ENCODE results near the gene KCNQ4.

Gene KCNQ4

GRCh38 chr1:40868051-40868723 is 84.6 kb downstream of the KCNQ4 start:
- no peak overlapping the region for H3K4me3 ChIP-seq (ENCODE audit: low read length)
- no peak for TF ChIP-seq ZNF274 (IDR thresholded peaks at IDR 0.05; ENCODE audit: low read depth, low read length)

DNA sequence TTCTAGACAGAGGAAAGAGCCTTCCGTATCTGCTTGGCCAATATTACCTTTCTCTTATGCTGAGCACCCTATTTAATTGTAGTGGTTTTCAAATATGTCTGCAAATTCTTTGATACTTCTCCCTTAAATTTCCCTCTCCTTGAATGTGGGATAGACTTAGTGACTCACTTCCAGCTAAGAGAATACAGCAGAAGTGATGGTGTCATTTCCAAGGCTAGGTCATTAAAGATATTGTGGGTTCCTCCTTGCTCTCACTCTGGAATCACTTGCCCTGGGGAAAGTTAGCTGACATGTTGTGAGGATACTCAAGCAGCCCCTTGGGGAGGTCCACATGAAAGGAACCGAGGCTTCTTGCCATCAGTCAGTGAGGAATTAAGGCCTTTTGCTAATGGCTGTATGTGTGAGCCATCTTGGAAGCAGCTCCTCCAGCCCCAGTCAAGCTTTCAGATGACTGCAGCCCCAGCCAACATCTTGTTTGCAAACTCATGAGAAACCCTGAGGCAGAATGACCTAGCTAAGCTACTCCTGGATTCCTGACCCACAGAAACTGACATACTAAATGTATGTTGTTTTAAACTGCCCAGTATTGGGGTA is 86.6 kb downstream of the KCNQ4 start:
- no peak for TF ChIP-seq ZNF274 (IDR thresholded peaks at IDR 0.05; ENCODE audit: low read depth, low read length)
- no peak overlapping the region for H3K4me3 ChIP-seq (ENCODE audit: low read length)

DNA sequence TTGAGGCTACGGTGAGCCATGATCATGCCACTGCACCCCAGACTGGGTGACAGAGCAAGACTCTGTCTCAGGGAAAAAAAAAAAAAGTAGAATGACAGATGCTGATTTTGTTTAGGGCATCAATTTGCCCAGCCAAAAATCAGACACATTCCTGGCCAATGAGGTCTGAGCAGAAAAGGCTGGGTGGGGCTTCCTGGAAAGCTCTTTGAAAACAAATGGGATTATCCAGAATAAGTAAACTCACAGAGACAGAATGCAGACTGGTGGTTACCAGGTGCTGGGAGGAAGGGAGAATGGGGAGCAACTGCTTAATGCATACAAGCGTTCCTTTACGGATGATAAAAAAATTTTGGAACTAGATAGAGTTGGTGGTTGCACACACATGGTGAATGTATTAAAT is 88.7 kb downstream of the KCNQ4 start:
- H3K4me3 ChIP-seq (ENCODE audit: low read length): no peak overlapping the region
- no peak for TF ChIP-seq ZNF274 (IDR thresholded peaks at IDR 0.05; ENCODE audit: low read depth, low read length)

GRCh38 chr1:40873863-40874472 is 90.4 kb downstream of the KCNQ4 start:
- TF ChIP-seq ZNF274 (IDR thresholded peaks at IDR 0.05; ENCODE audit: low read depth, low read length): no peak
- no peak overlapping the region for H3K4me3 ChIP-seq (ENCODE audit: low read length)

DNA sequence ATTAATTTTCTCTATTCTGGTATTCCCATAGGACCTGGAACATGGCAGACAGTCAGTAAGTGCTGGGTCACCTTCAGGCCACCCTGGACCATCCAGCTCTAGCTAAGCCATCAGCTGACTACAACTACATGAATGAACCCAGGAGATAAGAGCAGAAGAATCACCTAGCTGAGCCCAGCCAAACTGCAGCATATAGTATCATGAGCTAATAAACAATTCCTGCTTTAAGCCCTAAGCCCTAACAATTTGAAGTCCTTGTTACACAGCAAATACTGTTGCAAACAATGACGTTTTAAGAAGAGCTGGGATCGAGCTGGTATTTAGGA is 92.8 kb downstream of the KCNQ4 start:
- TF ChIP-seq ZNF274 (IDR thresholded peaks at IDR 0.05; ENCODE audit: low read depth, low read length): no peak
- H3K4me3 ChIP-seq (ENCODE audit: low read length): no peak overlapping the region

GRCh38 chr1:40876891-40877290 is 93.3 kb downstream of the KCNQ4 start:
- TF ChIP-seq ZNF274 (IDR thresholded peaks at IDR 0.05; ENCODE audit: low read depth, low read length): no peak
- no peak overlapping the region for H3K4me3 ChIP-seq (ENCODE audit: low read length)

DNA sequence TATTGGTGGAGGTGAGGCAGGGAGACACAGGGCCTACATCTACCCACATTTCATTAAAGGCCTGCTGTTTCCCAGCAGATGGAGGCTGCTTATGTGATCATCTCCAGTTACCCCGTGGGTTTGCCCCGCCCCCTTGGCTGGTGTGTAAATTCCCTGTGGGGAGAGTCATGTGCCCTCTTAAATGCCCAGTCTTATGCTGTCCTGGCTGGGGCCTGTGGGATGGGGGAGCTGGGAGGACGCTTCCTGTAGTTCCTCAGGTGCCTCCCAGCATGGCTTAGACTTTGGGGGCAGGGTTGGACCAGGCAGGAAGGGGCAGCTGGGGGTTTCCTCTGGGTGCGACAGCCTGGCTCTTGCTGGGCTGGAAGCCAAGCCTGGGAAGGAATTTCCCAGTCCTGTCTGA is 94.1 kb downstream of the KCNQ4 start:
- TF ChIP-seq ZNF274 (IDR thresholded peaks at IDR 0.05; ENCODE audit: low read depth, low read length): no peak
- H3K4me3 ChIP-seq (ENCODE audit: low read length): no peak overlapping the region

- TF ChIP-seq ZNF274 (IDR thresholded peaks at IDR 0.05; ENCODE audit: low read depth, low read length): no peak
Observed at GRCh38 chr1:40878906-40879305, 95.3 kb downstream of the KCNQ4 start.

GRCh38 chr1:40879482-40880175 is 96.0 kb downstream of the KCNQ4 start:
- no peak overlapping the region for H3K4me3 ChIP-seq (ENCODE audit: low read length)
- TF ChIP-seq ZNF274 (IDR thresholded peaks at IDR 0.05; ENCODE audit: low read depth, low read length): no peak

More at GRCh38 chr1:40878906-40879305, 95.3 kb downstream of the KCNQ4 start:
- H3K4me3 ChIP-seq (ENCODE audit: low read length): no peak overlapping the region

DNA sequence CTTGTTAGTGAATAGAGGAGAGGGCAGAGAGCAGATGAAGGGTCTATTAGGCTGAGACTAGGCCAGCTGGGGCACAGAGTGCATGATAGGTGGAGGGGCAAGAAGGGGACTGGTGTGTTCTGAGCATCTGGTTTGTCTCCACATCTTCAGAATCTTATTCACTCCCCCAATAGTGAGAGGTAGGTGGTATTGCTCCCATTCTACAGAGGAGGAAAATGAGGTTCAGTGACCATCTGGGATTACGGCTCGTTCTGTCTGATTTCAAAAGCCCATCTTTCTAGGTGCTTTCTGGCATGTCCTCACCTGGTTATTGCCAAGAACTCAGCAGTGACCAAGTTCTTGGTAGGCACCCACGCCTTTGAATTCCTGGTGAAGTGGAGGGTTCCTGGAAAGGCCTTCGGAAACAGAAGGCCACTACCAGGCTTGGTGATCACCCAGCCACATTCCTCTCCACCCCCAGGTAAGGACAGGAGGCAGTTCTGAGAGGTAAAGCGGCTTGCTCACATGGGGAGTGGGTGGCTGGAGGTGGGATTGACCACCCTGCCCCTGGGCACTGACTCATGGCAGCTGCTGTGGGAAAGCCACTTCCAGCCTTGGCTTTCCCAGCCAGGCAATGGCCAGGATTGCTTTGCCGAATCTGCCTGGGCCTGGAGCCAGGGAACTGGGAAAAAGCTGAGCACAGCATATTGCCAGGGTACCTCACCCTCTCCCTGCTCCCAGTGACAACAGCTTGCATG is 97.4 kb downstream of the KCNQ4 start:
- no peak for TF ChIP-seq ZNF274 (IDR thresholded peaks at IDR 0.05; ENCODE audit: low read depth, low read length)
- H3K4me3 ChIP-seq (ENCODE audit: low read length): no peak overlapping the region

DNA sequence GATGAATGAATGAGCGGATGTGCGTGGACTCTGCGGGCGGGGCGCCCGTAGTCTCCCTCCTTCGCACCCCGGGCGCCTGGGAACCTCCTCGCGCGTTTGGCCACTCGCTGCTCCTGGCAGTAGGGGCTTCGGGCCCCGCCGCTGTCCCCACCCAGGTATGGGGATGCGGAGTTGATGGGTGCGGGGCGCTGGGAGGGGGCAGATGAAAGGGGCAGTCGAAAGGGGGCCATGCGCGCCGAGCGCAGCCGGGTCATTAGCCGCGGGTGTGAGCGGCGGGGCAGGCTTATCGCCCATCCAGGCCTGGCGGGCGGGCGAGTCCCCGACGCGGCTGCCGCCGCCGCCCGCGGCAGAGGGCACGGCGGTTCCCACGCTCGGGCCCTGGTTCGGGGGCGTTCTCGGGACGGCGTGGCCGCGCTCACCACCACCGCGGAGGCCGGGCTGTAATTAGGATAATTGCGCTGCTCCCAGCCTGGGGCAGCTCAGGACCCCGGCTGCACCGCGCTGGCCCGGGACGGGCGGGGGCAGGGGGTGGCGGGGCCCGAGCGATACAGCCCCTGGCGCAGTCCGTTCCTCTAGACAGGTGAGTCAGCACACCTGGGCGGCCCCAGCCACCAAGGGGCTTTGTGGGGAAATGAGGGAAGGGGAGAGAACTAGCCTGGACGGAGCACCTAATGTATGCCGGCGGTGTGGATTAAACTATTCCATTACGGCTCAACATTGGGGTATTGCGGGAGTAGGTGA is 100.6 kb downstream of the KCNQ4 start:
- H3K4me3 ChIP-seq (ENCODE audit: low read length): no peak overlapping the region
- TF ChIP-seq ZNF274 (IDR thresholded peaks at IDR 0.05; ENCODE audit: low read depth, low read length): no peak

- TF ChIP-seq ZNF274 (IDR thresholded peaks at IDR 0.05; ENCODE audit: low read depth, low read length): no peak
- H3K4me3 ChIP-seq (ENCODE audit: low read length): no peak overlapping the region
Observed at GRCh38 chr1:40886318-40887011, 102.9 kb downstream of the KCNQ4 start.

GRCh38 chr1:40887012-40887378 is 103.4 kb downstream of the KCNQ4 start:
- TF ChIP-seq ZNF274 (IDR thresholded peaks at IDR 0.05; ENCODE audit: low read depth, low read length): no peak
- no peak overlapping the region for H3K4me3 ChIP-seq (ENCODE audit: low read length)

Data from GM08714 (cell line).